Trophoblast cell (in vitro differentiated cells and primary cell): Measurements from ENCODE around the gene TMPRSS3.
A peak's percentile ranks its signal among the peaks of the same experiment; 100 is the strongest.

Source experiments
- DNase-seq, 2 donors: peaks; one replicate each; pipeline ENCODE4 v3.0.0-alpha.2; 2016
- H2AFZ ChIP-seq: 2 replicates; pipeline ENCODE4 v1.6.1; 2013; ENCODE audit warnings: low read length, moderate library complexity, mild to moderate bottlenecking; ENCODE audit not compliant: insufficient read depth, poor library complexity
- H2AK5ac ChIP-seq: 2 replicates; pipeline ENCODE4 v1.6.1; 2013; ENCODE audit warnings: mild to moderate bottlenecking, low read length
- H2BK120ac ChIP-seq: 2 replicates; pipeline ENCODE4 v1.6.1; 2013; ENCODE audit warnings: low read length, mild to moderate bottlenecking, moderate library complexity; ENCODE audit not compliant: insufficient read depth, poor library complexity
- H2BK12ac ChIP-seq: 2 replicates; pipeline ENCODE4 v1.6.1; 2013; ENCODE audit warnings: mild to moderate bottlenecking, low read length, moderate library complexity
- H2BK5ac ChIP-seq: 2 replicates; pipeline ENCODE4 v1.6.1; 2013; ENCODE audit warnings: low read length, low read depth, moderate library complexity, mild to moderate bottlenecking; ENCODE audit not compliant: poor library complexity
- H3K14ac ChIP-seq: 2 replicates; pipeline ENCODE4 v1.6.1; 2013; ENCODE audit warnings: mild to moderate bottlenecking, low read length
- H3K18ac ChIP-seq: 2 replicates; pipeline ENCODE4 v1.6.1; 2013; ENCODE audit warnings: mild to moderate bottlenecking, low read length
- H3K23ac ChIP-seq: 2 replicates; pipeline ENCODE4 v1.6.1; 2013; ENCODE audit warnings: low read length
- H3K27ac ChIP-seq: 2 replicates; pipeline ENCODE4 v1.5.1; 2013; ENCODE audit warnings: low read depth, mild to moderate bottlenecking, inconsistent platforms, low read length, moderate library complexity
- H3K27me3 ChIP-seq: 2 replicates; pipeline ENCODE4 v1.6.1; 2013; ENCODE audit warnings: inconsistent platforms, mild to moderate bottlenecking, low read length, moderate library complexity; ENCODE audit not compliant: insufficient read depth
- H3K36me3 ChIP-seq, 2 experiments: 1 replicate in 1 of 2; 2 replicates in 1 of 2; pipeline ENCODE4 v1.6.1; 2013; ENCODE audit warnings: low read length in 2 of 2, mild to moderate bottlenecking in 2 of 2, moderate library complexity in 1 of 2; ENCODE audit not compliant: insufficient read depth in 2 of 2, control insufficient read depth in 1 of 2
- H3K4ac ChIP-seq: 2 replicates; pipeline ENCODE4 v1.6.1; 2013; ENCODE audit warnings: low read depth, mild to moderate bottlenecking, low read length, moderate library complexity
- H3K4me1 ChIP-seq, 2 experiments: 1 replicate in 1 of 2; 2 replicates in 1 of 2; pipeline ENCODE4 v1.6.1; 2013; ENCODE audit warnings: low read length in 2 of 2, mild to moderate bottlenecking in 2 of 2, moderate library complexity in 1 of 2; ENCODE audit not compliant: insufficient read depth in 2 of 2, control insufficient read depth in 1 of 2
- H3K4me2 ChIP-seq: 2 replicates; pipeline ENCODE4 v1.6.1; 2013; ENCODE audit warnings: inconsistent platforms, mild to moderate bottlenecking, low read length, moderate library complexity
- H3K4me3 ChIP-seq: 2 replicates; pipeline ENCODE4 v1.5.1; 2013; ENCODE audit warnings: mild to moderate bottlenecking, low read depth, low read length, inconsistent platforms
- H3K79me1 ChIP-seq: one replicate; pipeline ENCODE4 v1.6.1; 2013; ENCODE audit warnings: low read length
- H3K79me2 ChIP-seq: 2 replicates; pipeline ENCODE4 v1.6.1; 2013; ENCODE audit warnings: low read length, mild to moderate bottlenecking; ENCODE audit not compliant: control insufficient read depth, insufficient read depth, poor library complexity
- H3K9ac ChIP-seq: 2 replicates; pipeline ENCODE4 v1.6.1; 2013; ENCODE audit warnings: mild to moderate bottlenecking, low read length
- H3K9me3 ChIP-seq: 2 replicates; pipeline ENCODE4 v1.6.1; 2013; ENCODE audit warnings: low read depth, mild to moderate bottlenecking, control low read depth, inconsistent platforms, low read length; ENCODE audit not compliant: insufficient read depth
- H4K12ac ChIP-seq: 2 replicates; pipeline ENCODE4 v1.6.1; 2013; ENCODE audit warnings: low read depth, mild to moderate bottlenecking, low read length, moderate library complexity
- H4K8ac ChIP-seq: 2 replicates; pipeline ENCODE4 v1.6.1; 2013; ENCODE audit warnings: low read depth, mild to moderate bottlenecking, low read length, moderate library complexity
- H4K91ac ChIP-seq: one replicate; pipeline ENCODE4 v1.6.1; 2013; ENCODE audit warnings: low read depth, mild to moderate bottlenecking, low read length, moderate library complexity
- WGBS: extraction: QIAGEN DNeasy Blood & Tissue Kit; methylation state at CpG from one replicate; pipeline ENCODE4 v1.1.7; 2013; ENCODE audit warnings: missing lambda C conversion rate; ENCODE audit not compliant: insufficient read length, insufficient coverage; ENCODE audit errors: extremely low coverage; 5-methylcytosine and 5-hydroxymethylcytosine counted together

Gene TMPRSS3

DNA sequence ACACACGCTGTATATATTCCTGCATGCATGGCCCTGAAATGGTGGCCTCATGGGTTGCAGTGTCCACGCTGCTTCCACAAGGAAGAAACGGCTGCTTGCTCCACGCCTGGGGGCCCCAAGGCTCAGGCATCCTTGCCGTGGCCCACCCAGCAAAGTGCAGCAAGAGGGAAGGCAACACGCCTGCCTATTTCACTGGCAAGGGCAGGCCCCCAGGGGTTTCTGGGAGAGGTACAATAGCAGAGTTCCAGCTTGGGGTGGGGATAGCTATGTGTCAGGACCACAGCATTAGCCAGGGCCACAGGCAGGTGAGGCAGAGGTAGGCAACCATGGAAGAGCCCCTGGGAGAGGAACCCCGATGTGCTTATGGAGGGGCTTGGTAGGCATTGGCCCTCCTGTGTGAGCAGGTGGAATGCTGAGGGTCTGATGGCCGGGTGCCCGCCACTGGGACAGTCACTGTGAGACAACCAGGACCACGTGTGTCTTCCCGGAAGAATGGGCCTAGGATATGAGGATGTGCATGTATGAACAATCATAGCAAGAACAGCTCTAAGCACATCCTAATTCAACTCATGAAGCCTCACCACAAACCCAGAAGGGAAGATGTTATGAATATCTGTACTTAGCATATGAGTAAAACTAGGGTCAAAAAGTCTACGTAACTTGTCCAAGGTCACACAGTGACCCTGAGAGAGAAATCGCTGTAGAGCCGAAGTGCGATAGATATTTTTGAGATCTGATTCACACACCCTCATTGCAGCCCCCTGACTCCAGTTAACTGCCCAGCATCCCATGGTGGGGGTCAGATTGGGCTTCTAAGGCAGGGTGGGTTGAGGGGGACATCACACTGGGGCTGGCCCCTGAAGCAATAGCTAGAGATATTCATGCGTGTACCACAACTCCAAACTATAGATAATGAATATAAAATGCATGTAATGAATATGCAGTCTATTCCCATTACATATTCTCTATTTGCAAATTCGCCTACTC, 56.8 kb downstream of the TMPRSS3 start:
- Histone ChIP-seq H3K36me3 (no peaks in the 10 kb centered on the region), H4K12ac (no peak overlapping the region), H2BK5ac (no peak overlapping the region), H3K4me1 (peaks cover 0 to 3% of the 10 kb centered on the region in 2 experiments), H4K91ac (no peak overlapping the region), H4K8ac (no peak overlapping the region), H3K9me3 (no peaks in the 10 kb centered on the region), H3K23ac (no peak overlapping the region), H3K9ac (no peak overlapping the region), H2BK12ac (no peak overlapping the region), H3K14ac (no peak overlapping the region), H3K18ac (no peak overlapping the region), H3K4me3 (no peak overlapping the region), H3K79me2 (no peaks in the 10 kb centered on the region), H3K79me1 (no peaks in the 10 kb centered on the region), H2AFZ (no peak overlapping the region), H2AK5ac (no peak overlapping the region), H2BK120ac (no peak overlapping the region), H3K27me3 (no peaks in the 10 kb centered on the region), H3K4ac (no peak overlapping the region), H3K27ac (no peak overlapping the region), H3K4me2 (no peak overlapping the region)
- DNase-seq, result no peak
- no CpG with 5 or more reads among the region's 17 CpGs for WGBS

DNA sequence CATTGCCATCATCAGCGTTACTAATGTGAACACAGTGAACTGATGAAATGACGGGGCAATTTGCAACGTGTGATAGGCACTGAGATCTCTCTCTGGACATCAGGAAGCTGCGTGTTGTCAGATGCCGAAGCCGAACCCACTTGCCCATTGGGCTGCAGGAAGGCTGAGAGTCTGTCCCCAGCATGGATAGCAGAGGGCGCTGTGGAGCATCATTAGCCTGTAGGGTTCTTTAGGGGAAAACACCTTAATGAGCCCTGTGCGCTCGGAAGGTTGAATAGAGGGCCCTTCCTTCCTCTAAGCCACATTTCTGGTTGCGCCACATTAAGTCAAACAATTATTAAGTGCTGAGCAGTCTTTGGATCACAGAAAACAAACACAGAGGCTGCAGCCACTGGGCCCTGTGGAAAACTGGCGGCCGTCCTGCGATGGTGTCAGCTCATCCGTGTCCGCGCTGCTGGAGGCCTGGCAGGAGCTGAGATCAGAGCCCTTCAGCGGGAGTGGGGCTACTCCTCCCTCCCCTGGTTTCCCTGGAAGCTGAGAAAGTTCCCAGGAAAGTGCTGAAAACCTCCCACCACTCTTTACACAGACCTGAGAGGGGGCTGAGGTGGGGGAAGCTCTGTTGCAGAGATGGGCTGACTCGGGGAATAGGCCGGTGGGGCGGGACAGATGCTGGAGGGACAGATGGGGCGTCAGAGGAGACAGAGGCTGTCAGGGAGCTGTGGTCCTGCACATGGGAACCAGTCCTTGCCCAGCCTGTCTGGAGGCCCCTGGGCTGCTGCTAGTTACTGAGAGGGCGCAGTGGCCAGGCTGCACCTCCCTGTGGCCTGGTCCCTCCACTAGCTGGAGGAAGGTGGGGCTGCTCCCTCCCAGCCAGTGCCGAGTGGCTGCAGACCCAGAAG, 57.8 kb downstream of the TMPRSS3 start:
- H4K8ac ChIP-seq, result no peak overlapping the region
- no peak overlapping the region for H2AFZ ChIP-seq
- H3K27ac ChIP-seq, result no peak overlapping the region
- no peak overlapping the region for H3K4me3 ChIP-seq
- H4K12ac ChIP-seq, result no peak overlapping the region
- no peak overlapping the region for H3K4ac ChIP-seq
- H3K18ac ChIP-seq, result no peak overlapping the region
- no peak overlapping the region for H3K23ac ChIP-seq
- no peaks in the 10 kb centered on the region for H3K36me3 ChIP-seq
- H3K9ac ChIP-seq, result no peak overlapping the region
- H3K79me1 ChIP-seq, result no peaks in the 10 kb centered on the region
- peak; percentile 14 to 54 for DNase-seq
- no peak overlapping the region for H3K4me2 ChIP-seq
- no peak overlapping the region for H4K91ac ChIP-seq
- H3K27me3 ChIP-seq, result no peaks in the 10 kb centered on the region
- peaks cover 0 to 3% of the 10 kb centered on the region in 2 experiments for H3K4me1 ChIP-seq
- H3K14ac ChIP-seq, result no peak overlapping the region
- H3K79me2 ChIP-seq, result no peaks in the 10 kb centered on the region
- H2BK120ac ChIP-seq, result no peak overlapping the region
- no CpG with 5 or more reads among the region's 23 CpGs for WGBS
- no peak overlapping the region for H2BK12ac ChIP-seq
- H2AK5ac ChIP-seq, result no peak overlapping the region
- no peak overlapping the region for H2BK5ac ChIP-seq
- H3K9me3 ChIP-seq, result no peaks in the 10 kb centered on the region

DNA sequence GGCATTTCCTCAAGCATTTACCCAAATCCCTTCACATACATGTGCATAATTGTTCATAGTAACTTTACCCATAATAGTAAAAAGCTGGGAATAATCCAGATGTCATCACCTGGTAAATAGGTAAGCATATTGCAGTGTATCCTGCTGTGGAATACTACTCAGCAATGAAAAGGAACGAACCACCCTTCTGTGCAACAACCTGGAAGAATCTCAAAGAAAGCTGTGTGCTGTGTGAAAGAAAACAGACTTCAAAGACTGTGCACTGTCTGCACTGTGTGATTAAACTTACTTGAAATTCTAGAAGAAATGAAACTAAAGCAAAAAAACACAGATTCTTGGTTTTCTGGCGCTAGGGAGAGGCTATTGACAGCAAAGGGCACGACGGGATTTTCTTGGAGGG, 58.6 kb downstream of the TMPRSS3 start:
- Histone ChIP-seq H2AFZ (no peak overlapping the region), H2BK12ac (no peak overlapping the region), H3K79me1 (no peaks in the 10 kb centered on the region), H3K9ac (no peak overlapping the region), H3K27ac (no peak overlapping the region), H2BK5ac (no peak overlapping the region), H4K12ac (no peak overlapping the region), H3K4me3 (no peak overlapping the region), H3K27me3 (no peaks in the 10 kb centered on the region), H3K9me3 (peaks cover 3% of the 10 kb centered on the region), H4K8ac (no peak overlapping the region), H3K79me2 (no peaks in the 10 kb centered on the region), H2BK120ac (no peak overlapping the region), H4K91ac (no peak overlapping the region), H3K4ac (no peak overlapping the region), H3K14ac (no peak overlapping the region), H3K36me3 (no peaks in the 10 kb centered on the region), H3K18ac (no peak overlapping the region), H3K4me1 (peaks cover 0 to 3% of the 10 kb centered on the region in 2 experiments), H3K4me2 (no peak overlapping the region), H3K23ac (no peak overlapping the region), H2AK5ac (no peak overlapping the region)
- WGBS, result no CpG with 5 or more reads among the region's 4 CpGs
- DNase-seq, result no peak

DNA sequence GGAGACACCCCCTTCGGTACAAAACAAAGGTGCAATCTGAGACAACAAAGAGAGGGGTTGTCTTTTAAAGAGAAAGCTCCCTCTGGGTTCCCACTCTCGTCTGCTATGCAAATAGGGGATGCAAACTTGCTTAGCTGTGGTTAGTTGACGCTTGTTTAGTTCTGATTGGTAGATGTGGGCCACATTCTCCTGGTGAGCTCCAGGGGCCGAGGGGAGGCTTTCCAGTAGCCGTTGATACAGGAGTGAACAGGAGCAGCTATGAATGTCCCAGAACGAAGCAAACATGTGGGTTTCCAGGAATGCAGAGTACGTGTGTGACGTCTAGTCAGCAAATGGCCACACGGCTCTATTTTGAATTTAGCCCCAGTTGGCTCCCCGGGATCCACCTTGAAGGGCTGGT, 59.8 kb downstream of the TMPRSS3 start:
- peak overlapping the region; percentile 23 for H3K4me2 ChIP-seq
- H3K79me2 ChIP-seq, result no peaks in the 10 kb centered on the region
- no peak overlapping the region for H2AFZ ChIP-seq
- H3K36me3 ChIP-seq, result no peaks in the 10 kb centered on the region
- no peak overlapping the region for H3K4me3 ChIP-seq
- no peaks in the 10 kb centered on the region for H3K27me3 ChIP-seq
- no peak overlapping the region for H2BK120ac ChIP-seq
- no peaks in the 10 kb centered on the region for H3K79me1 ChIP-seq
- H3K4ac ChIP-seq, result no peak overlapping the region
- peaks cover 0 to 3% of the 10 kb centered on the region in 2 experiments for H3K4me1 ChIP-seq
- H2BK12ac ChIP-seq, result no peak overlapping the region
- H2BK5ac ChIP-seq, result no peak overlapping the region
- H3K18ac ChIP-seq, result no peak overlapping the region
- H3K14ac ChIP-seq, result no peak overlapping the region
- DNase-seq, result peak in 1 of 2 donors; percentile 44
- H3K9me3 ChIP-seq, result peaks cover 5% of the 10 kb centered on the region
- H4K91ac ChIP-seq, result no peak overlapping the region
- H3K27ac ChIP-seq, result no peak overlapping the region
- no CpG with 5 or more reads among the region's 10 CpGs for WGBS
- no peak overlapping the region for H3K23ac ChIP-seq
- no peak overlapping the region for H4K12ac ChIP-seq
- H3K9ac ChIP-seq, result no peak overlapping the region
- H2AK5ac ChIP-seq, result no peak overlapping the region
- H4K8ac ChIP-seq, result no peak overlapping the region
